GM12878 (cell line): ENCODE measurements around the gene IPO8.

Experiments
- CEBPB ChIP-seq, 2 experiments: fragments of 150-350 bp in 1 of 2; IDR thresholded peaks; 2 replicates each; pipeline ENCODE4 v1.6.1; 2012 to 2014; ENCODE audit warnings: low read depth in 2 of 2, low read length in 2 of 2, borderline replicate concordance in 1 of 2, inconsistent platforms in 1 of 2
- CTCF ChIP-seq, 3 experiments: IDR thresholded peaks in 2 of 3; conservative IDR thresholded peaks in 1 of 3; 2 replicates each; pipeline ENCODE4 v1.5.1; 2011; ENCODE audit warnings: low read depth in 3 of 3, low read length in 3 of 3, mild to moderate bottlenecking in 3 of 3, control low read depth in 2 of 3, moderate library complexity in 2 of 3, inconsistent platforms in 1 of 3, mixed read lengths in 1 of 3; ENCODE audit not compliant: control insufficient read depth in 2 of 3, insufficient read depth in 1 of 3; ENCODE audit errors: extremely low read depth in 1 of 3
- EP300 ChIP-seq, 2 experiments: fragments of 150-350 bp in 1 of 2; IDR thresholded peaks; 2 replicates each; pipeline ENCODE4 v1.6.1; 2011 to 2012; ENCODE audit warnings: low read depth in 2 of 2, low read length in 2 of 2, borderline replicate concordance in 1 of 2, improper control_type of control experiment in 1 of 2, inconsistent platforms in 1 of 2; ENCODE audit not compliant: control insufficient read depth in 1 of 2
- EZH2 ChIP-seq: IDR thresholded peaks from 2 replicates; pipeline ENCODE4 v1.6.1; 2012; ENCODE audit warnings: low read depth, mild to moderate bottlenecking, control low read depth, inconsistent platforms, low read length, borderline replicate concordance; ENCODE audit not compliant: control insufficient read depth
- NFYA ChIP-seq: IDR thresholded peaks from 2 replicates; pipeline ENCODE4 v1.6.1; 2011; ENCODE audit warnings: low read depth, mild to moderate bottlenecking, low read length, improper control_type of control experiment, borderline replicate concordance
- PAX8 ChIP-seq: fragments of 450-650 bp; IDR thresholded peaks from 2 replicates; pipeline ENCODE4 v1.6.1; 2017; ENCODE audit warnings: mild to moderate bottlenecking, moderate library complexity
- RAD21 ChIP-seq: IDR thresholded peaks from 2 replicates; pipeline ENCODE4 v1.6.1; 2011; ENCODE audit warnings: mild to moderate bottlenecking, low read depth, low read length, moderate library complexity; ENCODE audit not compliant: insufficient read depth
- SIN3A ChIP-seq: IDR thresholded peaks from 2 replicates; pipeline ENCODE4 v1.6.1; 2012; ENCODE audit warnings: low read depth, low read length, improper control_type of control experiment
- SREBF2 ChIP-seq: IDR thresholded peaks from 2 replicates; pipeline ENCODE4 v1.6.1; 2012; ENCODE audit warnings: mild to moderate bottlenecking, low read length
- TAF1 ChIP-seq: IDR thresholded peaks from 2 replicates; pipeline ENCODE4 v1.6.1; 2011; ENCODE audit warnings: mild to moderate bottlenecking, low read depth, low read length, borderline replicate concordance

GRCh38 chr12:30635385-30635784 lies 60.3 kb downstream of the IPO8 start:
- TF ChIP-seq SIN3A = no peak
- TF ChIP-seq CTCF (IDR thresholded peaks at IDR 0.05 in 2 of 3, conservative IDR thresholded peaks at IDR 0.05 in 1 of 3; ENCODE audit: control insufficient read depth in 2 of 3, extremely low read depth in 1 of 3, insufficient read depth in 1 of 3, low read depth in 3 of 3, low read length in 3 of 3) = no peak
- no peak for TF ChIP-seq PAX8
- TF ChIP-seq SREBF2 = no peak
- no peak for TF ChIP-seq NFYA
- no peak for TF ChIP-seq EP300 (IDR thresholded peaks at IDR 0.05; ENCODE audit: borderline replicate concordance in 1 of 2, control insufficient read depth in 1 of 2, low read depth in 2 of 2, low read length in 2 of 2)
- TF ChIP-seq TAF1 = no peak
- TF ChIP-seq CEBPB (IDR thresholded peaks at IDR 0.05; ENCODE audit: borderline replicate concordance in 1 of 2, low read depth in 2 of 2, low read length in 2 of 2) = no peak
- TF ChIP-seq EZH2 = no peak
- TF ChIP-seq RAD21 = no peak
